UCSD-AML1 (cell line): Measurements from ENCODE around the gene U2AF1L4.

Experiments used
- DNase-seq: peaks from one replicate; lab custom pipeline; 2025; ENCODE audit not compliant: unreplicated experiment; lab: John Stamatoyannopoulos, UW

U2AF1L4 gene

DNA sequence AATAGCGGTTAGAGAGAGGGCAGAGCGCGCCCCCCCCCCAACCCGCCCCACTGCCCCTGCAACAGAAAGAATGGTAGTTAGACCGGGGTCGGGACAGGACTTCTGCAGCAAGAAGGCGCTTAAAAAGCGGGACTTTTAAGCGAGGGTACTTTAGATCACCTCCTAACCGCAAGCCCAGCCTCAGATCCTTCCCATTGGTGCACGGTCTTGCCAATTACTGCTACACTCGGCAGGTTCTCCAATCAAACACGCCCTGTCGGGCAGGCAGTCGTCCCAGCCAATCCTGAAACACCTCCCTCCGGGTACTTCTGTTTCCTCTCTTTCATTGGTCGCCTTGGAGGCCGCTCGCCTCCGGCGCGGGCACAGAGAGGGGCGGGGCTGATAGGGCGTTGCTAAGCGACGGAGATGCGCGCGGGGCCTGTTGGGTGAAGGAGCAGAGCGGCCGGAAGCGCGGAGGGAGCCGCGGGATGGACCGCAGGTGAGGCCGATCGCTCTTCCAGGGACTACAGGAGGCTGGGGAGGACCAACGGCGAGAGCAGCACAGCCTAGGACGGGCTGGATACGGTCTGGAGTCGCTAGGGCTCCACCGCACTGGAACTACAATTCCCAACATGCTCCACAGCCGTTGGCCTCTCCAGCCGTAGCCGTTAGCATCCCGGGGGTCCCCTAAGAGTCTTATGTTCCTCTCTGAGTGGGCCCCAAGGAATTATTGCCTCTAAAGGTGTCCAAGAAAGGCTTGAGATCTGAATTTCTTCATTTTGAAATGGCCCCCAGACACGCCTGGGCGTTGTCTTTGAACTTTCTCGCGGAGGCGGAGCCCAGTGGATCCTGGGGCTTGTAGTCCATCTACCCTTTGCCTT lies 12.8 kb upstream of the U2AF1L4 start, which contains the start of gene PROSER3:
Gene PROSER3 (plus strand): TSS at position 428 of the 860 bp plus-strand sequence. CDS start 40 bp downstream, at position 468.
- DNase-seq, result peak; percentile 97

DNA sequence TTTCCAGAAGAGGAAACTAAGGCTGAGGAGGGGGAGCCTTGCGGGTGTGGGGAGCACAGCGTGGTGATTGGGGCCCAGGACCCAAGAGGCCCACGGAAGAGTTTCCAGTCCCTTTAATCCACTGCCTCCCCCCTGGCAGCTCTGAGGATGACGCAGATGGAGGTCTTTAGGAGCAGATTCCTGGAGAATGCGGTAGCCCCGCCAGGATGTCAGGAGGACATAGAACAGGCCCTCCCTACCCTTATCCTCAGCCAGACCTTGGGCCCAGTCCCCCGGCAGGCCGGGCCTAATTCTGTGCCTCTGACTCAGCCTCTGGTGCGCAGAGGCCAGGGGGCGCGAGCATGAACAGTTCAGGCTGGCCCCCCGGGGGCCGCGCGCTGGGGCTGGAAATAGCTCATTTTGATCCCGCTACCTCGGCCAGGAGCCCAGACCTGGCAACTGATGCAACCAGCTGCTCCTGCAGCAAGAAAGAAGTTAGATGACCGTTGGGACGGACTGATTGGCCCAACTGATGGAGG lies 12.1 kb upstream of the U2AF1L4 start:
- DNase-seq, result no peak

DNA sequence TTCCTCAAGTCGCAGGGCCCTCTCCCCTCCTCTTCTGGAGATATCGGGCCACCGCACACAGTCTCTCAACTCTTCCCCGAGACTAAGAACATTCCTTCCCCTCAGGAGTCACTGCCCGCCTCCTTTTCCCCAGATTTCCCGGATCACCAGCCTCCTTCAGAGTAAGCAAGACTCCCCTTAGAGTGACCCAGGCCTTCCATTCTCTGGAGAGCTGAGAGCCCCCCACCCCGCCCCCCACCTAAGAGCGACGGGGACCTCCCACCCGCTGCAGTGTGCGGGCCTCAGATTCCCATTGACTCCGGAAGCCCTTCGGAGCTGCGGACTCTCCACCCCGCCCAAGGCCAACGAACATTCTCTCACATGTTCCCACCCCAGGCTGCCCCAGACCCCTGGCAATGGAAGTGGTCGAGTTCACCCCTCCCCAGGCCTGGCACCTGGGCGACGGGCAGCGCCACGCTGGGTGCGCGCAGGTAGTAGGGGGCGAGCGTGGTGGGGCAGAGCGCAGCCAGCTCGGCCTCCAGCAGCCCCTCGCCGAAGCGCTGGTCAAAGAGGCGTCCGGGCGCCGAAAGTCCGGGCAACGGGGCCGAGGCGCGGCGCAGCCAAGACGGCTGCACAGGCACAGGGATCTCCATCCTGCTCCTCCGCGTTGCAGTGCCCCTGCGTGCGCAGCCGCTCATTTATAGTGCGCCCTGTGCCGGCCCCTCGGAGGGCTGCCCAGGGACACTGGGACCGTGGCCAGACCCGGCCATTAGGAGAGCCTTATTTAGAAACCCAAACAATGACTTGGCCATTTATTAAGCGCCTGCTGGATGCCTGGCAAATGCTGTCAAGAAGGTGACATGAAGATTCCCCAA lies 11.4 kb upstream of the U2AF1L4 start, which contains the start of gene HSPB6:
Gene HSPB6 (minus strand): TSS at position 653 of the 854 bp plus-strand sequence. CDS start 21 bp downstream, at position 632.
- DNase-seq, result no peak

GRCh38 chr19:35755550-35756376 lies 10.5 kb upstream of the U2AF1L4 start:
- DNase-seq, result no peak

GRCh38 chr19:35755131-35755549 lies 9.9 kb upstream of the U2AF1L4 start:
- no peak for DNase-seq

- DNase-seq, result no peak
Observed at GRCh38 chr19:35754370-35755130, 9.3 kb upstream of the U2AF1L4 start.

GRCh38 chr19:35753634-35754369 lies 8.6 kb upstream of the U2AF1L4 start:
- no peak for DNase-seq

DNA sequence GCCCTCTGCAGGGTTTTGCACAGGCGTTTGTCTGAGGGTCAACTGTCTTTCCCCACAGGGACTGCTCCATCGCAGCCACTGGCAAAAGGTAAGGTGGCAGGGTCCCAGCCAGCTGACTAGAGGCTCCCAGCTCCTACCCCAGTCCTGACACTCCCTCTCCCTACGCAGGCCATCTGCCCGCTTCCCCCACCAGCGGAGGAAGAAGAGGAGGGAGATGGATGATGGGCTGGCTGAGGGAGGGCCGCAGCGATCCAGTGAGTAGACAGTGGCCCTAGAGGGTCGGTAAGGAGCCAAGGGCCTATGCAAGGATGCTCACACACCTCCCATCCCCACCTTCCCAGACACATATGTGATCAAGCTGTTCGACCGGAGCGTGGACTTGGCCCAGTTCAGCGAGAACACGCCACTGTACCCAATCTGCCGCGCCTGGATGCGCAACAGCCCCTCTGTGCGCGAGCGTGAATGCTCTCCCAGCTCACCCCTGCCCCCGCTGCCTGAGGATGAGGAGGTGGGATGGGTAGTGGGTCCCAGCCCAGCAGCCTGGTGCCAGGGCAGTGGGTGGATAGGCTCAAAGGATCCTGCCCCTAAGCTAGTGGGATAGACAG lies 7.6 kb upstream of the U2AF1L4 start:
- no peak for DNase-seq

- DNase-seq, result no peak
Observed at GRCh38 chr19:35751839-35752745, 6.9 kb upstream of the U2AF1L4 start.

DNA sequence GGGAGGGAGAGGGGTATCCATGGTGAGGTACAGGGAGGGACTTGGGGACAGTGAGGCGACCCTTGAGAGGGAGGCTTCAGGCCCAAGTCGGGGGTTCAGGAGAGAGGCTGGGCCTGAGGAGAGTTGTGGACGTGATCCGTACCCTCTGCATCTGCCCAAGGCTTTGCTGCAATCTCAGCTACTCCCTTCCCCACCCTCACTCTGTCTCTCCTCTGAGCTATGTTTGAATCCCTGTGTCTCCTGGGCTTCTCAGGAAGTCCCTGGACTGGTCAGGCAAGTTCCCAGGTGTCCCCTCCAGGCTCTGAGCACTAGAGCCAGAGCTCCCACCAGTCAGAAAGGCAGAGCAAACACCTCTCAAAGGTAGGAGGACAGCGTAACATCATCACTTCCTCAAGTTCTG lies 4.9 kb upstream of the U2AF1L4 start:
- no peak for DNase-seq

DNA sequence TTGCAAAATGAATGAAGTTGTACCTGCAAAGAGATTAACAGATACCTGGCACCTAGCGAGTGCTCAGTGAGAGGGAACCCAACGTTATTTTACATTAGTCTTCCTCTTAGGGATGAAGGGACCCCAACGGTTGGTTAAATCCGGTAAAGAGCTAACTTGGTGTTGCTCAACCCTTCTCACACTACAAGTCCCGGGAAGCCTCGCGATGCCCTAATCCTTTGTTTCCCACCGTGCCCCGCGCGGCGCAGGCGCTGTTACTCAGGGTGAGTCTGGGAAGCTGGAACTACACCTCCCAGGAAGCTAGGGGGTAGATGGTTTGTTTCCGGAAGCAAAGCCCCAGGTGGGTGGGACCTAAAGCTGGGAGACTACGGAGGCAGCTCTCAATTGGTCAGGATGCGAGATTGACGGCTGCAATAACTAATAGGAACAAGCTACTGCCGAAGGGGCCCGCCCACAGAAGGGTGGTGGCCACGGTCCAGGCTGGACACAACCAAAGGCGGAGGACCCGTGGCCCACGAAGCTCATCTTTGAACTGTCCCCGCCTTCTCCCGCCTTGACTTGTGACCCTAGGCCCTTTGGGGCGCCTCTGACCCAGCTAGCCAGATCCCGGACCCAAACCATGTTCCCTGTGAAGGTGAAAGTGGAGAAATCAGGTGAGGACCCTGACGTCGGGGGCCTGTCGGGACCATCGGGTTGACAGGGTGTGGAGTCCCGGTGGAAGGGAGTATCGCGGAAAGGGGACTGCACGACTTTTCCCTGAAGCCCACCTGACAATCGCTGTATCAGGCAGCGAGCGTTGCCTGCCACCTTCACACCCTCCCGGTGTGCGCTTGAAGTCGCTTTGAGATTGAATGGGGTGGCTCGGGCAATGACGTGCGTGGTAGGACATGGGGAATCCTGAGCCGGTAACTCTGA lies 3.1 kb upstream of the U2AF1L4 start, which contains the start of gene LIN37:
Gene LIN37 (plus strand): TSS at position 471 of the 915 bp plus-strand sequence. CDS start 149 bp downstream, at position 620.
- peak; percentile 98 for DNase-seq

DNA sequence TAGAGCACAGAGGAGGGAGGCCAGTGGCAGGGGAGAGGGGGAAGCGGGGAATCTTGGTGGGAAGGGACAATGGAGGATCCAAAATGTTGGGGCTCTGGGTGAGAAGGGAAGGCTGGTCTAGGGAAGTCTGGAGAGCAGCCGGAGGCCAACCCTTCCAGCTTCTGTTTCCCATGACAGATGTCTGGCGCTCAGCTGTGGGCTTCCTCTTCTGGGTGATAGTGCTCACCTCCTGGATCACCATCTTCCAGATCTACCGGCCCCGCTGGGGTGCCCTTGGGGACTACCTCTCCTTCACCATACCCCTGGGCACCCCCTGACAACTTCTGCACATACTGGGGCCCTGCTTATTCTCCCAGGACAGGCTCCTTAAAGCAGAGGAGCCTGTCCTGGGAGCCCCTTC lies 1.3 kb upstream of the U2AF1L4 start:
- DNase-seq, result no peak

DNA sequence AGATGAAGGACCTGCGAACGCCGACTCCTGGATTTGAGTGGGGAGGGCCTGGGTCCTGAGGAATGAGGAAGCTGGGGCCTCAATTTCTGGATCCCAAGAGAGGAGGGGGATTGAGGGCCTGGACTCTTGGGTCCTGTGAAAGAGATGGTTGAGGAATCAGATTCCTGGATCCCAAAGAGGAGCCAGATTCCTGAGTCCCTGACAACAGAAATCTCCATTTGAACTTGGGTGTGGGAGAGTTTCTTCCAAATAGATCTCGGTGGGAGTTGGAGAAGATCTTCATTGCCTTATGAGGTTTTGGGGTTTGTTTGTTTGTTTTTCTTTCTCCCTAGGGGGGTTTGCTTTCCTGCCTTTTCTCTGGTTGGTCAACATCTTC lies 857 bp upstream of the U2AF1L4 start:
- DNase-seq, result no peak

GRCh38 chr19:35744430-35745327 lies 539 bp downstream of the U2AF1L4 start:
- DNase-seq, result peak; percentile 93

DNA sequence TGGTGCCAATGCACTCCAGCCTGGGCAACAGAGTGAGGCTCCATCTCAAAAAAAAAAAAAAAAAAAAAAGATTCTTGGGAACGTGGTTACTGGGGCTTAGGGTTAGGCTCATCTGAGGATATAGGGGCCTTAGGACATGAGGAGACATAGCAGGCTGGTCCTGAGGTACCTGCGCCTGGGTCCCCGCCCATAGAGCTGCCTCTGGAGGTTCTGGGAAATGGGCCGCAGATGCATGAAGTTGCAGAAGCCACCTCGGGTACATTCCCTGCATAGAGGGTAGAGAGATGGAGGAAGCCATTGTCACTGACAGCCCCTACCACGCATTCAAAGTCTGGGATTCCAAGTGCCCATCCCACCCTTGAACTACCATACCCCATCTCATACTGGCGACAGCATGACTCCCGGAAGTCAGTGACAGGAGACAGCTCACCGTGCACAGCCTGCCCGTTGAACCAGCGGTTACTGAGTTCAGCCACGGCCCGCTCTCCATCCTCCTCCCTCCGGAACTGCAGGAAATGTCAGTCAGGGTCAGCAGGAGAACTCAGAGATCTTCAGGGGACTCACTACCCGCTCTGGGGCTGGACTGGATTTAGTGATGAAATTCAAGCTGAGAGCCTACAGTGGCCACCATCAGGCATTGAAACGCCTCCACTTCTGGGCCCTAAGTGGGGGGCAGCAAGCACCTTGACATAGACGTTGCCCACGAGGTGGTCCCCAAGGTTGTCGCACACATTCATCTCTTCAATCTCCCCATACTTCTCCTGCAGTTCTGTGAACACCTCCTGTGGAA lies 1.4 kb downstream of the U2AF1L4 start:
- no peak for DNase-seq
